ENCODE results near the gene TNS4.
A peak's percentile ranks its signal among the peaks of the same experiment; 100 is the strongest.

The TNS4 gene

GRCh38 chr17:40516581-40517285 lies 15.3 kb upstream of the TNS4 start:
- peak; percentile 93 for DNase-seq

GRCh38 chr17:40515491-40516041 lies 14.1 kb upstream of the TNS4 start:
- DNase-seq, result peak; percentile 82

GRCh38 chr17:40515011-40515410 lies 13.6 kb upstream of the TNS4 start:
- DNase-seq, result no peak

GRCh38 chr17:40514013-40514875 lies 12.8 kb upstream of the TNS4 start:
- DNase-seq, result no peak

- DNase-seq, result no peak
These were observed 10.3 kb upstream of the TNS4 start for GRCh38 chr17:40511667-40512220.

- DNase-seq, result no peak
These were observed 9.7 kb upstream of the TNS4 start for GRCh38 chr17:40511136-40511535.

GRCh38 chr17:40510328-40510648 lies 8.9 kb upstream of the TNS4 start:
- no peak for DNase-seq

- no peak for DNase-seq
These were observed 8.4 kb upstream of the TNS4 start for GRCh38 chr17:40509626-40510327.

- DNase-seq, result no peak
These were observed 5.4 kb upstream of the TNS4 start for GRCh38 chr17:40506786-40507185.

- no peak for DNase-seq
These were observed 1.7 kb upstream of the TNS4 start for GRCh38 chr17:40503154-40503553.

- DNase-seq, result no peak
These were observed 1.3 kb upstream of the TNS4 start for GRCh38 chr17:40502716-40503115.

GRCh38 chr17:40500709-40501108 lies 714 bp downstream of the TNS4 start:
- no peak for DNase-seq

GRCh38 chr17:40500190-40500589 lies 1.2 kb downstream of the TNS4 start:
- no peak for DNase-seq

GRCh38 chr17:40499551-40500189 lies 1.8 kb downstream of the TNS4 start:
- DNase-seq, result no peak

GRCh38 chr17:40498281-40499084 lies 2.9 kb downstream of the TNS4 start:
- no peak for DNase-seq

GRCh38 chr17:40497695-40498094 lies 3.7 kb downstream of the TNS4 start:
- DNase-seq, result no peak

GRCh38 chr17:40496634-40497420 lies 4.6 kb downstream of the TNS4 start:
- no peak for DNase-seq

GRCh38 chr17:40496170-40496569 lies 5.3 kb downstream of the TNS4 start:
- DNase-seq, result no peak

GRCh38 chr17:40495140-40495539 lies 6.3 kb downstream of the TNS4 start:
- DNase-seq, result no peak

- no peak for DNase-seq
These were observed 7.7 kb downstream of the TNS4 start for GRCh38 chr17:40493697-40494096.

- DNase-seq, result no peak
These were observed 9.9 kb downstream of the TNS4 start for GRCh38 chr17:40491486-40491885.
